ENCODE results near the gene FAM184A. TPM values are rescaled to one million over a fixed set of nuclear protein-coding genes. Genes with fewer than 3 reads are reported as not detected.
"Not testable (repeated sequence)": the region's sequence is repeated elsewhere in the genome, so short reads cannot be mapped to it uniquely, and the experiment has no call there.

The FAM184A gene
- total and polyA plus RNA-seq, 10 of the 15 experiments (the other 5 are each of a cell fraction or from before 2014, with no cell fraction given) = 0.15 to 0.23 TPM; not detected in 8

DNA sequence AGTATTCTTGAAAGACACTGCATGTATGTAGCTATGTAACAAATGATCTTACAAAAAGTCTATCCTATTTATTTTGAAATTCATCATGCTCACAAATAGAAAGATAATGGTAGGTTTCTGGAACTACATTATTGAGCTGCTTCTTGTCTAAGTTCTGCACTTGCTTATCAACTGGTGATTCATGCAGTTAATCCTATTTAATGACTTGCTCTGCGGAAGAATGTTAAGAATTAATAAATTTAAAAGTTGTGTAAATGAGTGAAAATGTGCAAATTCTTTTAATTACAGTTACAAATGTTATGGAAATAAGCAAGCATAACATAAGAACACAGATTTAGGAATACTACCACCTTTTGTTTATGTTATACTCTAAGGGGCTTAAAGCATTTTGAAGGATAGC, 76.4 kb downstream of the FAM184A start (continued):
- TF ChIP-seq, protein P1, sequence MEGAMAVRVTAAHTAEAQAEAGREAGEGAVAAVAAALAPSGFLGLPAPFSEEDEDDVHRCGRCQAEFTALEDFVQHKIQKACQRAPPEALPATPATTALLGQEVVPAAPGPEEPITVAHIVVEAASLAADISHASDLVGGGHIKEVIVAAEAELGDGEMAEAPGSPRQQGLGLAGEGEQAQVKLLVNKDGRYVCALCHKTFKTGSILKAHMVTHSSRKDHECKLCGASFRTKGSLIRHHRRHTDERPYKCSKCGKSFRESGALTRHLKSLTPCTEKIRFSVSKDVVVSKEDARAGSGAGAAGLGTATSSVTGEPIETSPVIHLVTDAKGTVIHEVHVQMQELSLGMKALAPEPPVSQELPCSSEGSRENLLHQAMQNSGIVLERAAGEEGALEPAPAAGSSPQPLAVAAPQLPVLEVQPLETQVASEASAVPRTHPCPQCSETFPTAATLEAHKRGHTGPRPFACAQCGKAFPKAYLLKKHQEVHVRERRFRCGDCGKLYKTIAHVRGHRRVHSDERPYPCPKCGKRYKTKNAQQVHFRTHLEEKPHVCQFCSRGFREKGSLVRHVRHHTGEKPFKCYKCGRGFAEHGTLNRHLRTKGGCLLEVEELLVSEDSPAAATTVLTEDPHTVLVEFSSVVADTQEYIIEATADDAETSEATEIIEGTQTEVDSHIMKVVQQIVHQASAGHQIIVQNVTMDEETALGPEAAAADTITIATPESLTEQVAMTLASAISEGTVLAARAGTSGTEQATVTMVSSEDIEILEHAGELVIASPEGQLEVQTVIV (IDR thresholded peaks at IDR 0.05; ENCODE audit: borderline replicate concordance, partially characterized antibody) = no peak
- TF ChIP-seq, protein P2, sequence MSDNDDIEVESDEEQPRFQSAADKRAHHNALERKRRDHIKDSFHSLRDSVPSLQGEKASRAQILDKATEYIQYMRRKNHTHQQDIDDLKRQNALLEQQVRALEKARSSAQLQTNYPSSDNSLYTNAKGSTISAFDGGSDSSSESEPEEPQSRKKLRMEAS (IDR thresholded peaks at IDR 0.05; ENCODE audit: low read depth, low read length) = no peak

DNA sequence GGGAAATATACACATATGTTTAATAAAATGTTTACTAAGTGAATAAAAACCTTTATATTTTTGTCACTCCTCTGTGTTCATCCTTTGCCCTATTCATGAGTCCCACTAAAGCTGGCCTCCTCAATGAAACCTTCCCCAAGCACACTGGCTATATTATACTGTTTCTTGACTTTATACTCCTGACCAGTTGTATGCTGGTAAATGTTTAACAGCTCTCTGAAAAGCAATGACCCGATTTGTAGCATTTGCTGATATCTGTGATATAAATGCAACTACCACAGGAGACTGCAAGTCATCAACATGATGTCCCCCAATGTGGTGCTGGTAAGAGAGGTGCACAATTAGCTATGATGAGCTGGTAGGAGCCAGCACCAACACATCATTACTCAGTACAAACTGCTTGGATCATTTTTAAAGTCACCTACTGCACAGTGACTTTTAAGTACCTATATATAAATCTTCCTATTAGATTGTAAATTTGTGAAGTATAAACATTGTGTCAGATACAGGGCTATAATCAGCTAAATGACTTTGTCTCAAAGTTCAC, 78.9 kb downstream of the FAM184A start:
- POLR2A ChIA-PET = no interaction called here
- Histone ChIP-seq H3K79me2 (ENCODE audit: control insufficient read depth, insufficient read depth, low read length) (no peaks in the 10 kb centered on the region), H3K27ac (ENCODE audit: control insufficient read depth, insufficient read depth) (no peak overlapping the region), H3K36me3 (ENCODE audit: control insufficient read depth in 2 of 2, insufficient read depth in 2 of 2, low read length in 1 of 2) (no peaks in the 10 kb centered on the region), H3K4me1 (ENCODE audit: control insufficient read depth, insufficient read depth, low read length) (no peaks in the 10 kb centered on the region), H2AFZ (ENCODE audit: control insufficient read depth, low read depth, low read length) (no peak overlapping the region), H3K4me3 (no peak overlapping the region), H4K20me1 (ENCODE audit: control insufficient read depth, insufficient read depth) (no peaks in the 10 kb centered on the region), H3K27me3 (replicated peaks in 1 of 2; ENCODE audit: control insufficient read depth in 2 of 2, insufficient read depth in 2 of 2, low read length in 1 of 2) (no peaks in the 10 kb centered on the region; a peak in 1 of 4 replicates), H3K9ac (ENCODE audit: control insufficient read depth, insufficient read depth, low read length) (no peak overlapping the region), H3K9me3 (replicated peaks; ENCODE audit: control insufficient read depth, insufficient read depth, low read length) (no peaks in the 10 kb centered on the region), H3K4me2 (ENCODE audit: control insufficient read depth, insufficient read depth) (no peak overlapping the region)
- BruUV-seq (replicated peaks) = no TSS peak
- SMC1A ChIA-PET (ENCODE audit: uncharacterized antibody, unreplicated experiment) = interaction anchor here (1.3 to 1.8 kb wide), 2 partner anchors 8 to 24 kb away, joined by 4 to 6 read pairs; no protein-coding TSS in a partner anchor
- no peak for TF ChIP-seq BRCA1 (IDR thresholded peaks at IDR 0.05; ENCODE audit: low read depth, low read length)
- TF ChIP-seq, protein P3, sequence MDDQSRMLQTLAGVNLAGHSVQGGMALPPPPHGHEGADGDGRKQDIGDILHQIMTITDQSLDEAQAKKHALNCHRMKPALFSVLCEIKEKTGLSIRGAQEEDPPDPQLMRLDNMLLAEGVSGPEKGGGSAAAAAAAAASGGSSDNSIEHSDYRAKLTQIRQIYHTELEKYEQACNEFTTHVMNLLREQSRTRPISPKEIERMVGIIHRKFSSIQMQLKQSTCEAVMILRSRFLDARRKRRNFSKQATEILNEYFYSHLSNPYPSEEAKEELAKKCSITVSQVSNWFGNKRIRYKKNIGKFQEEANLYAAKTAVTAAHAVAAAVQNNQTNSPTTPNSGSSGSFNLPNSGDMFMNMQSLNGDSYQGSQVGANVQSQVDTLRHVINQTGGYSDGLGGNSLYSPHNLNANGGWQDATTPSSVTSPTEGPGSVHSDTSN (IDR thresholded peaks at IDR 0.05; ENCODE audit: insufficient replicate concordance, low read depth, low read length) = no peak
- no peak for TF ChIP-seq CREM (IDR thresholded peaks at IDR 0.05; ENCODE audit: low read depth)
- no peak for TF ChIP-seq KLF5 (IDR thresholded peaks at IDR 0.05; ENCODE audit: partially characterized antibody)
- TF ChIP-seq BCL11A (IDR thresholded peaks at IDR 0.05; ENCODE audit: low read depth, low read length) = no peak
- no peak for TF ChIP-seq POU2F2 (IDR thresholded peaks at IDR 0.05; ENCODE audit: borderline replicate concordance, low read depth, low read length)
- TF ChIP-seq, protein P4, sequence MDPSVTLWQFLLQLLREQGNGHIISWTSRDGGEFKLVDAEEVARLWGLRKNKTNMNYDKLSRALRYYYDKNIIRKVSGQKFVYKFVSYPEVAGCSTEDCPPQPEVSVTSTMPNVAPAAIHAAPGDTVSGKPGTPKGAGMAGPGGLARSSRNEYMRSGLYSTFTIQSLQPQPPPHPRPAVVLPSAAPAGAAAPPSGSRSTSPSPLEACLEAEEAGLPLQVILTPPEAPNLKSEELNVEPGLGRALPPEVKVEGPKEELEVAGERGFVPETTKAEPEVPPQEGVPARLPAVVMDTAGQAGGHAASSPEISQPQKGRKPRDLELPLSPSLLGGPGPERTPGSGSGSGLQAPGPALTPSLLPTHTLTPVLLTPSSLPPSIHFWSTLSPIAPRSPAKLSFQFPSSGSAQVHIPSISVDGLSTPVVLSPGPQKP (IDR thresholded peaks at IDR 0.05; ENCODE audit: low read depth, low read length) = no peak
- TF ChIP-seq CBFB (IDR thresholded peaks at IDR 0.05; ENCODE audit: low read depth) = no peak
- CTCF ChIA-PET = no interaction called here
- WGBS (ENCODE audit: insufficient coverage, insufficient replicate concordance, low lambda C conversion rate, missing lambda C conversion rate) = 0% methylated on average over 1 of the region's 1 CpG
- intact Hi-C loops (cut with micrococcal nuclease; ENCODE audit: unreplicated experiment) = no loop called here
- no peak for ATAC-seq
- DNase-seq (ENCODE audit: low read depth, low spot score) = no peak
- RAD21 ChIA-PET (ENCODE audit: unreplicated experiment) = no interaction called here
- in situ Hi-C loops (cut with MboI) = no loop called here
- no peak for FAIRE-seq

DNA sequence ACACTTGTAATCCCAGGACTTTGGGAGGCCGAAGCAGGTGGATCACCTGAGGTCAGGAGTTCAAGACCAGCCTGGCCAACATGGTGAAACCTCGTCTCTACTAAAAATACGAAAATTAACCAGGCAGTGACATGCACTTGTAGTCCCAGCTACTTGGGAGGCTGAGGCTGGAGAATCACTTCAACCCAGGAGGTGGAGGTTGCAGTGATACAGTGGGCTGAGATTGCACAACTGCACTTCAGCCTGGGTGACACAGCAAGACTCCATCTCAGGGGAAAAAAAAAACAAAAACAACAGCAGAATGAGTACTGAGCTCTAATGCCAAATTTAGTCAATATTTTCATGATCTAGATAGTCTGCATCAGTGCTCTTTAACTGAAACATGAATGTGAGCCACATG, 81.0 kb downstream of the FAM184A start:
- H3K27me3 ChIP-seq (replicated peaks in 1 of 2; ENCODE audit: control insufficient read depth in 2 of 2, insufficient read depth in 2 of 2, low read length in 1 of 2); H3K9me3 ChIP-seq (replicated peaks; ENCODE audit: control insufficient read depth, insufficient read depth, low read length); H3K4me3 ChIP-seq; H3K4me2 ChIP-seq (ENCODE audit: control insufficient read depth, insufficient read depth); FAIRE-seq; H3K36me3 ChIP-seq (ENCODE audit: control insufficient read depth in 2 of 2, insufficient read depth in 2 of 2, low read length in 1 of 2); intact Hi-C loops (cut with micrococcal nuclease; ENCODE audit: unreplicated experiment); in situ Hi-C loops (cut with MboI); BruUV-seq (replicated peaks); SMC1A ChIA-PET (ENCODE audit: uncharacterized antibody, unreplicated experiment); H4K20me1 ChIP-seq (ENCODE audit: control insufficient read depth, insufficient read depth); H3K4me1 ChIP-seq (ENCODE audit: control insufficient read depth, insufficient read depth, low read length); H3K27ac ChIP-seq (ENCODE audit: control insufficient read depth, insufficient read depth); POLR2A ChIA-PET; H2AFZ ChIP-seq (ENCODE audit: control insufficient read depth, low read depth, low read length); DNase-seq (ENCODE audit: low read depth, low spot score); H3K9ac ChIP-seq (ENCODE audit: control insufficient read depth, insufficient read depth, low read length); RAD21 ChIA-PET (ENCODE audit: unreplicated experiment); ATAC-seq; H3K79me2 ChIP-seq (ENCODE audit: control insufficient read depth, insufficient read depth, low read length): not testable (repeated sequence)
- CTCF ChIA-PET = interaction anchor here (0.6 kb wide), 1 partner anchor 673 kb away, joined by 3 read pairs; no protein-coding TSS in a partner anchor
- WGBS (ENCODE audit: insufficient coverage, insufficient replicate concordance, low lambda C conversion rate, missing lambda C conversion rate) = 38% methylated on average over 3 of the region's 3 CpGs

Data from GM12878 (cell line).